Muscle layer of colon (tissue), 2 donors: ENCODE results near the gene UNC119.

Experiments
- H3K27ac ChIP-seq: one replicate; pipeline ENCODE4 v1.7.0; 2013; ENCODE audit warnings: low read depth, mild to moderate bottlenecking, low read length, moderate library complexity
- H3K27me3 ChIP-seq, 2 donors: one replicate each; pipeline ENCODE4 v1.7.0; 2013; ENCODE audit warnings: low read length in 2 of 2, mild to moderate bottlenecking in 2 of 2; ENCODE audit not compliant: insufficient read depth in 2 of 2, control insufficient read depth in 1 of 2
- H3K36me3 ChIP-seq: one replicate; pipeline ENCODE4 v1.7.0; 2013; ENCODE audit warnings: mild to moderate bottlenecking, low read length; ENCODE audit not compliant: insufficient read depth
- H3K4me1 ChIP-seq: one replicate; pipeline ENCODE4 v1.7.0; 2013; ENCODE audit warnings: mild to moderate bottlenecking, low read length; ENCODE audit not compliant: insufficient read depth
- H3K4me3 ChIP-seq, 2 donors: one replicate each; pipeline ENCODE4 v1.7.0; 2013; ENCODE audit warnings: low read length in 2 of 2, low read depth in 1 of 2, mild to moderate bottlenecking in 1 of 2, moderate library complexity in 1 of 2
- H3K9ac ChIP-seq: one replicate; pipeline ENCODE4 v1.7.0; 2013; ENCODE audit warnings: low read length
- H3K9me3 ChIP-seq: one replicate; pipeline ENCODE4 v1.7.0; 2013; ENCODE audit warnings: mild to moderate bottlenecking, low read length
- donor health status: abdominal sarcoma.
- donor health status: Adenocarcinoma of cecum.

UNC119 gene

DNA sequence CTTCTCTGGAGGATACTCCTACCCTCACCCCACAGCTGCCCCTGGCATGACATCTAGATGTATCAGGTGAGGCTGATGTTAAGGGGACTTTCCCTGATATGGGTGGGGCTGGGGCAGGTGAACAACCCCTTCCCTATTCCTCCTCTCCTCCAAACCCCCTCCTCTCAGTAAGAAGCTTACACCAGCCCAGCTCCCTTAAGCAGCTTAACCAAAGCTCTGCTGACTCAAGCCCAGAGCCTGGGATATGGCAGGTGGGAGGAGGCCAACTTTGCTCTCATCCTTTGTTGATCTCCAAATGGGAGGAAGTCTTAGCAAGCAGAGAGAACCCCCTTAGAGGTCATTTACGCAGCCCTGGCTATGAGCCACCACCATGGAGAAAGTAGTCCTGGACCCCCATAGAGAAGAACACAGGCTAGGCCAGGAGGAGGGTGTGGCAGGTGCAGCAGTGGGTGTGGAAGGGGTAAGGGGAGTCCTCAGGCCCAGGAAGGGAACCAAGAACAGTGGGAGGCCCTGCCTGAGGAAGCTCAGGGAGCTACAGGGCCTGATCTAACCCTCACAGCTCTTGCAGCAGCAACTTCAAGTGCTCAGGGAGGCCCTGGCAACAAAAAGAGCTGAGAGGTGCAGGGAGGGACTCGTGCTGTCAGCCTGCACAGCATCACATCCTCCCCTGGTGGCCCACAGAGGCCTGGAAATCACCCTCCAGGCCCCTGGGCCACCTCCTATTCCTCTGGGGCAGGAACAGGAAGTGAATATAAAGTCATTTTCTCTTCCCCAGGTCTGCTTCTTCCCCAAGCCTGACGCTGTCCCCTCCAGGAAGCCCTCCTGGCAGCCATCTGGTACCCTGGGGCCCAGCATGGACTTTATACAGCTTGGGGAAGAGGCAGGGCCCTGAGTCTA is 2.9 kb downstream of the UNC119 start:
- no peak overlapping the region for H3K27ac ChIP-seq
- peaks cover 16% of the 10 kb centered on the region for H3K4me1 ChIP-seq
- no peak overlapping the region for H3K9ac ChIP-seq

DNA sequence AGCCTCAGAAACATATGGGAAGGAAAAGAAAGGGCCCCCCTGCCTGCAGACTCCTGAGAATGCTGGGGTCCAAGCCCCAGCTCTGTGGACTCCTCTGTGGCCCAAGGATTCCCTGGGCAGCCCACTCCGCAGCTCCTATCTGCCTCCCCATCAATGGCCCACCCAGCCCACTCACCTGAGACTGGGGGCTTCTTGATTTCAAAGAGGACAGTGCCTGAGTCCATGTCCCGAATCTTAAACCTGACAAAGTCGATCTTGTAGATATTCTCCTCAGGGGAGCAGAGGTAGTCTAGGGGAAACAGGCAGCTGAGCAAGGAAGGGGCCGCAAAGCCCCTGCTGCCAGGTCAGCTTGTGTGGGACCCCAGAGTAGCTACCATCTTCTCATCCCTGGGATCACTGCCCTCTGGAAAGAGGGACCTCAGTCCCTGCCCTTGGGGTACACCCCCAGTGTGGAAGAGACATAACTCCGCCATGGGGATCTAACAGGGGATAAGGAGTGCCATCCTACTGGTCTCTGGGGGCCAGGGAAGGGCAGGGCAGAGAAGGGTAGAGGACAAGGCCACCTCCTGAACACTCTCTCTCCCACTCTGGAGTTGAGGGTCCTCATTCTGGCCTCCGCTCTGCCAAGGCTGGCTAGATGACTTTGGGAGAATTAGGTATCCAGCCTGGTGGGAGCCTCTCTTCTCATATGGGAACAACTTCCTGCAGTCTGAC is 3.9 kb downstream of the UNC119 start:
- Histone ChIP-seq H3K27ac (no peak overlapping the region), H3K9me3 (no peaks in the 10 kb centered on the region), H3K36me3 (peaks cover 4% of the 10 kb centered on the region), H3K4me1 (peaks cover 16% of the 10 kb centered on the region), H3K4me3 (no peak overlapping the region), H3K27me3 (no peaks in the 10 kb centered on the region), H3K9ac (no peak overlapping the region)

More for the DNA sequence above, 2.9 kb downstream of the UNC119 start:
- Histone ChIP-seq H3K9me3 (no peaks in the 10 kb centered on the region), H3K27me3 (no peaks in the 10 kb centered on the region), H3K4me3 (no peak overlapping the region), H3K36me3 (peaks cover 13% of the 10 kb centered on the region)

DNA sequence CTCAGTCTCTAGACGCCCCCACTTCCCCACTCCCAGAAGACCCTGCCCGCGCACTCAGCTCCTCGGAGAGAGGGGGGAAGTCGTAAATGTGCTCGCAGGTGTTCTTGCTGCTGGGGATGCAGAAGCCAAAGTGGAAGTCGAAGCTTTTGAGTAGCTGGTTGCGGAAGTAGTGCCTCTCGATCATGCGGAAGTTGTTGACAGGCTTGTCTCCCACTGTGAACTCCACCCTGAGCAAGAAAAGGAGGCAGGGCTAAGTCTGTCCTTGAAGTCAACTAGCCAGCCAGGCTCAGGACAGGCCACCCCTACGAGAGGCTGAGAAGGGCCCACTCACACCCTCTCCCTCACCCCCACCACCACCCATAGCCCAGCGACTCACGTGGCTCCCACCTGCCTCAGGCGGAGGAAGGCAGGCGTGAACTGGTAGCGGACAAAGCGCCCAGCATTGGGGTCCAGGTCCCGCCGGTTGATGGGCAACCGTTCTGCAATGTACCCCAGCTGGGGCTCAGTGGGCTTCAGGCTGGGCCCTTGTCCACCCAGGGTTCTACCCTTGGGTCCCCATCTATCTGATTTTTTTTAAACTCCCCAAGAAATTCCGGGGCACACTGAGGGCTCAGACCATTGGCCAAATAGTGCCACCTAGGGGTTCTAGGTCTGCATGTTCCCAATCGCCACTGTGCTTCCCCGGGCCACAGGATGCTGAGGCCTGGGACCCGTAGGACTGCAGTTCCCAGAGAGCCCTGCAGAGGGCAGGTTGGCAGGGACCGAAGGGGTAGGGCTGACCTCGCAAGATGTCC is 4.6 kb downstream of the UNC119 start:
- Histone ChIP-seq H3K27me3 (no peaks in the 10 kb centered on the region), H3K27ac (no peak overlapping the region), H3K9ac (no peak overlapping the region), H3K36me3 (no peaks in the 10 kb centered on the region), H3K4me3 (no peak overlapping the region), H3K4me1 (peaks cover 15% of the 10 kb centered on the region), H3K9me3 (no peaks in the 10 kb centered on the region)

DNA sequence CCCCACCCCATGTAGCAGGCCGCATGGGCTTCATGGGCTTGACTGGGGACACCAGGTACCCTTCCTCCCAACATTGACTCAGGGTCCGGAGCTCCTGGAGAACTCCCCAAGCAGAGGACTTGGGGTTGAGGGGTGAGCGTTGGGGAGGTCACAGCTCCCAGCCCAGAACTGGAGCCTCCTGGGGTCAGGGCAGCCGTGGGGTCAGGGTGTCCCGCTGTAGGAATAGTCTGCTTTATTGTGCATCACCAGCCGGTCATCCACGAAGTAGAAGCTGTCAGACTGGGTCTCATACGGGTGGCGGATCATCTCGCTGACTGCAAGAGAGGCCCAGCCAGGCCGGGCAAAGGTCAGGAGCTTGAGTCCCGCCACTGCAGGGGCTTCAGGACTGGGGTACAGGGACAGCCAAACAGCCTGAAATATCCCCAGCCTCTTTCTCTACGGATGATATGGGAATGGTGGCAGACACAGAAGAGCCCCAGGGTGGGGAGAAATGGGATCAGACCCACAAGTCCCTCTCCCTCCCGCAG is 5.3 kb downstream of the UNC119 start:
- Histone ChIP-seq H3K4me1 (peaks cover 13% of the 10 kb centered on the region), H3K27ac (no peak overlapping the region), H3K4me3 (no peak overlapping the region), H3K9me3 (no peaks in the 10 kb centered on the region), H3K36me3 (no peaks in the 10 kb centered on the region), H3K27me3 (no peaks in the 10 kb centered on the region), H3K9ac (no peak overlapping the region)

DNA sequence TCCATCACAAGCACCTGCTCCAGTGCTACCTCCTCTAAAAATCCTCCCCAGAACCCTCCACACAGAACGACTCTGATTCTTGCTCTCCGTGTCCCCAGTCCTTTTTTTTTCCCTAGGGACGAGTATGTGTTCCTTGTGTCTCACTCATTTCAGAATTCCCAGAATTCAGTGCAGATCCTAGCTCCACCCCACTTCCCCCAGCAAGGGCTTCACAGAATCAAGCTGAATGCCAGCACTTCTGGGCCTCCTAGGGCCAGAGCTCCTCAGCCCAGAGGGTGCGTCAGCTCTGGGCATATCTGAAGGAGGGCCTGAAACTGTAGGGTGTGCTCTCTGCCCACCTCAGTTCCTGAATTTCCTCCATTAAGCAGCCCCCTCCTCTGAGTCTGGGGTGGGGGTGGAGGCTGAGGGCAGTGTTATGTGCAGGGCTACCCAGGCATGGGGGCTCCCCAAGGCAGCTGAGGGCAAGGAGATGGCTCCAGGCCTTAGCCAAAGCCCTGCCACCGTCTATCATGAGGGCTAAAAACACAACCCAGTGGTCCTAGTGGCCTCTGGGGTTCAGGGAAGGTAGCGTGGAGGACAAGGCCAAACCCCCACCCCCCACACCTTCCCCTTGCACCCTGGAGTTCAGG is 6.5 kb downstream of the UNC119 start:
- Histone ChIP-seq H3K27ac (no peak overlapping the region), H3K27me3 (no peaks in the 10 kb centered on the region), H3K9ac (no peak overlapping the region), H3K36me3 (no peaks in the 10 kb centered on the region), H3K4me3 (no peak overlapping the region), H3K9me3 (no peaks in the 10 kb centered on the region), H3K4me1 (peaks cover 4% of the 10 kb centered on the region)

DNA sequence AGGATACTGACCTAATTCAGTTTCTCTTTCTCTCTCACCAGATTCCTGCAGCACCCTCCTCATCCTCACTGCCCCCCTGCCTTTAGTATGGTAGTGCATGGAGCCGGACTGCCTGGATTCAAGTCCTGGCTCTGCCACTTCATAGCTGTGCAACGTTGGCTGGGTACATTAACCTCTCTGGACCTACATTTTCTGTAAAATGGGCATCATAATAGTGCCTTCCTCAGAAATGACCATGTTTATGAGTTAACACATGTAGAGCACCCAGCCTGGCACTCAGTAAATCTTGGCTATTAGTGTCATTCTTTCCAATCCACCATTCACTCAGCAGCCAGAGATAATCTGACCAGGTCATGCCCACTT is 7.3 kb downstream of the UNC119 start:
- Histone ChIP-seq H3K27me3 (no peaks in the 10 kb centered on the region), H3K4me1 (peaks cover 4% of the 10 kb centered on the region), H3K4me3 (no peak overlapping the region), H3K9ac (no peak overlapping the region), H3K9me3 (no peaks in the 10 kb centered on the region), H3K27ac (no peak overlapping the region), H3K36me3 (no peaks in the 10 kb centered on the region)

DNA sequence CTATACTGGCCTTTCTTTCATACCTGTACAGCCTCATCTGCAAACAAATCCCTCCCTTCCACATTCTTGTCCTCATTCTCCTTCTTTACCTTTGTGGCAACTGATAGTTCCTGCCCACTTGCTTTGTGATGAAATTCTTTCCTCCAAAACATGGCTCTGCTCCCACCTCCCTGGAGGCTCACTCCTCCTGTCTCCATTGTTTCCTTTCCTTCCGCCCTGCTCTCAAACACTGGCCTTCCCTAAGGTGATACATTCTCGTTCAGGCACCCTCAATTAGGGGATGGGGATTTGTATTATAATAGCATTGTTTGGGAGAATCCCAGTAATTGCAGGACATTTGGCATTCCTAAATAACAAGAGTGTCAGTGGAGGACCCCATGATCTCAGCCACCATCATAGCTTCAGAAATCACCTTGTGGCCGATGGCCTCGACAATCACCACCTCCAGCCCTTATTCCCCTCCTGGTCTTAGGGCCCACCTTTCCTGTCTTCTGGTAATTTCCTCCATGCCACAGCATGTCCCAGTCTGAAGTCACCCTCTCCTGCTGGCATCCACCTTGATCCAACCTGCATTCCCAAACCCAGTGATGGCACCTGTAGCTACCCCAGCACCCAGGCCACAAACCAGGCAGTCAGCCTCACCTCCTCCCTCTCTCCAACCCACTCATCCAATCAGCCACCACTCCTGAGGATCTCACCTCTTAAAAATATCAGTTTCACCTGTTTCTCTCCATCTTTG is 7.9 kb downstream of the UNC119 start:
- Histone ChIP-seq H3K27me3 (no peaks in the 10 kb centered on the region), H3K27ac (no peak overlapping the region), H3K4me1 (peaks cover 4% of the 10 kb centered on the region), H3K9ac (no peak overlapping the region), H3K9me3 (no peaks in the 10 kb centered on the region), H3K4me3 (no peak overlapping the region), H3K36me3 (no peaks in the 10 kb centered on the region)

DNA sequence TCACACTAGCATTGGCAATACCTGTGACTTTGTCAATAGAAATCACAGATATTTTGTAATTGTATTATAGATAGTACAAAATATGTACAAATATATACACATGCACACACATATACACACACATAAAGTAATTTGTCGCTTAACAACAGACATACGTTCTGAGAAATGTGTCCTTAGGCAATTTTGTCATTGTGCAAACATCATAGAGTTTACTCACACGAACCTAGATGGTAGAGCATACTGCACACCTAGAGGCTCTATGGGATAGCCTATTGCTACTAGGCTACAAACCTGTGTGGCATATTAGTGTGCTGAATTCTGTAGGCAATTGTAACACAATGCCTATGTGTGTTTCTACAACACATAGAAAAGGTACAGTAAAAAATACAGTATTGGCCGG is 11.0 kb downstream of the UNC119 start:
- H3K4me1 ChIP-seq = no peaks in the 10 kb centered on the region
- no peaks in the 10 kb centered on the region for H3K27me3 ChIP-seq
- no peaks in the 10 kb centered on the region for H3K9me3 ChIP-seq
- H3K27ac ChIP-seq = no peak overlapping the region
- no peak overlapping the region for H3K9ac ChIP-seq
- H3K36me3 ChIP-seq = no peaks in the 10 kb centered on the region
- H3K4me3 ChIP-seq = no peak overlapping the region

DNA sequence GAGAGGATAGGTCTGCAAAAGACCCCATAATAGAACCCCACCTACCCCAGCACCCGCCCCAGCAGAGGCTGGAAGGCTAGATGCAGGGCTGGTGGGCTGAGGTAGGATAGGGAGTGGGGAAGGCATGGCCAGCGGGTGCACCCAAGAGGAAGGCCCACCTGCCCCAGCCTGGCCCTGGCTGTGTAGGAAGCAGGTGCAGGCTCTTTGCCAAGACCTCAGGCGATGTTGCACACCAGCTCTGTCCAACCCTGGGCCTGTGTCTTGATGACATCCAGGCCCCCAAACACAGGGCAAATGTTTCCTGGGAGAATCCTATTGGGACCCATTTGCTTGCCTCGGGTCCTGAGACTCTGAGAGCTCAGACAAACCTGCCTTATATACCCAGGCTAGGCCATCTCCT is 12.2 kb downstream of the UNC119 start:
- no peaks in the 10 kb centered on the region for H3K9me3 ChIP-seq
- H3K9ac ChIP-seq = no peak overlapping the region
- no peaks in the 10 kb centered on the region for H3K27me3 ChIP-seq
- H3K36me3 ChIP-seq = no peaks in the 10 kb centered on the region
- H3K4me1 ChIP-seq = no peaks in the 10 kb centered on the region
- no peak overlapping the region for H3K4me3 ChIP-seq
- no peak overlapping the region for H3K27ac ChIP-seq

DNA sequence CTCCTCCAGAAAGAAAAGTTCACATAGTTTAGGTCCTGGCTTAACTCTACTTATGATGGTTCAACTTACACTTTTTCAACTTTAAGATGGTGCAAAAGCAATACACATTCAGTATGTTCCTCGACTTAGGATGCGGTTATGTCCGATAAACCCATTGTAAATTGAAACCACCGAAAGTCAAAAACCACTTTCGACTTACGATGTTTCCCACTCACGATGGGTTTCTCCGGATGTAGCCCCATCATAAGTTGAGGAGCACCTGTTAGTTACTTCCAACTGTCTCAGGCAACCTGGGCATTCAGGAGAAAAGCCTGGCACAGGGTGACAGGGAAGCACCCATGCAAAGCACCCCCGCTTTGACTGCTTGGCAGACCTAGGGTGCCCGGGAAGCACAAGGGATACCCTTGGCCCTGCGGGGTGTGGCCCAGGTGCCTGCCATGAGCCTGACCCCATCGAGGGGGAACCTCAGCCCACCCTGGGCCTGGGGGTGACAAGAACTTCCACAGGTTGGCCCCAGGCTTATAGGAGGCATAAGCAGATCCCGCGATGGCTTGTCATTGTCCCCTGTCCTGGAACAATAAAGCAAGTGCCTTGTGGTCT is 14.0 kb downstream of the UNC119 start:
- Histone ChIP-seq H3K9me3 (no peaks in the 10 kb centered on the region), H3K27me3 (no peaks in the 10 kb centered on the region), H3K4me3 (no peak overlapping the region), H3K27ac (no peak overlapping the region), H3K36me3 (no peaks in the 10 kb centered on the region), H3K4me1 (no peaks in the 10 kb centered on the region), H3K9ac (no peak overlapping the region)
